ENCODE results near the gene PGAP2. TPM values are rescaled to one million over a fixed set of nuclear protein-coding genes. Genes with fewer than 3 reads are reported as not detected.

Gene PGAP2
- polyA plus RNA-seq, 1 donor (not counting 4 experiments of a cell fraction or from before 2014, with no cell fraction given), result 37.3 TPM

DNA sequence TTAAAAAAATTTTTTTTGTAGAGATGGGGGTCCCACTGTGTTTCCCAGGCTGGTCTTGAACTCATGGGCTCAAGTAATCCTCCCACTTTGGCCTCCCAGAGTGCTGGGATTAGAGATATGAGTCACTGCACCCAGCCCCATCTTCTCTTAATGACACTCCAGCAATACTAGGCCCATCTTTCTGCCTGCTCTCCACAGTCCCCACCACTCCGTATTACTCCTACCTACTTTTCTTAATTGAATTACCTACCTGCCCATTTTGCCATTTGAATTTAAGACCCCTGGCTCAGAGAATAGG is 45.1 kb downstream of the PGAP2 start:
- H3K27ac ChIP-seq (ENCODE audit: control insufficient read depth, insufficient read depth, low read length), result no peak overlapping the region
- no peaks in the 10 kb centered on the region for H3K27me3 ChIP-seq (ENCODE audit: control insufficient read depth, extremely low read depth, insufficient read depth, low read length)
- no peak overlapping the region for H3K4me2 ChIP-seq (ENCODE audit: control insufficient read depth, extremely low read depth, insufficient read depth, low read depth, low read length)
- no peak overlapping the region for H3K4me3 ChIP-seq (ENCODE audit: control insufficient read depth in 2 of 3, extremely low read depth in 1 of 3, insufficient read depth in 2 of 3, low read depth in 1 of 3, low read length in 3 of 3)
- H3K9ac ChIP-seq (ENCODE audit: control insufficient read depth, extremely low read depth, insufficient read depth, low read length), result no peak overlapping the region
- no peaks in the 10 kb centered on the region for H3K9me1 ChIP-seq (ENCODE audit: control insufficient read depth, extremely low read depth, insufficient read depth, low read length)
- no peaks in the 10 kb centered on the region for H3K36me3 ChIP-seq (ENCODE audit: control insufficient read depth in 2 of 2, extremely low read depth in 1 of 2, insufficient read depth in 2 of 2, low read length in 2 of 2)
- no peak overlapping the region for H2AFZ ChIP-seq (ENCODE audit: control insufficient read depth, low read length)
- no peak for DNase-seq (ENCODE audit: low read depth, low spot score)
- H3K79me2 ChIP-seq (ENCODE audit: control insufficient read depth, insufficient read depth, low read length), result peaks cover 29% of the 10 kb centered on the region
- dilution Hi-C loops (cut with MboI; ENCODE audit: extremely low pct_ligation_motif_present, low sequenced_read_pairs), result loop anchor here (25.0 kb wide), 1 partner anchor 209 kb away; no protein-coding TSS in a partner anchor
- no peak for FAIRE-seq
- TF ChIP-seq EZH2 (IDR thresholded peaks at IDR 0.05; ENCODE audit: low read length), result no peak
- TF ChIP-seq, protein P1, sequence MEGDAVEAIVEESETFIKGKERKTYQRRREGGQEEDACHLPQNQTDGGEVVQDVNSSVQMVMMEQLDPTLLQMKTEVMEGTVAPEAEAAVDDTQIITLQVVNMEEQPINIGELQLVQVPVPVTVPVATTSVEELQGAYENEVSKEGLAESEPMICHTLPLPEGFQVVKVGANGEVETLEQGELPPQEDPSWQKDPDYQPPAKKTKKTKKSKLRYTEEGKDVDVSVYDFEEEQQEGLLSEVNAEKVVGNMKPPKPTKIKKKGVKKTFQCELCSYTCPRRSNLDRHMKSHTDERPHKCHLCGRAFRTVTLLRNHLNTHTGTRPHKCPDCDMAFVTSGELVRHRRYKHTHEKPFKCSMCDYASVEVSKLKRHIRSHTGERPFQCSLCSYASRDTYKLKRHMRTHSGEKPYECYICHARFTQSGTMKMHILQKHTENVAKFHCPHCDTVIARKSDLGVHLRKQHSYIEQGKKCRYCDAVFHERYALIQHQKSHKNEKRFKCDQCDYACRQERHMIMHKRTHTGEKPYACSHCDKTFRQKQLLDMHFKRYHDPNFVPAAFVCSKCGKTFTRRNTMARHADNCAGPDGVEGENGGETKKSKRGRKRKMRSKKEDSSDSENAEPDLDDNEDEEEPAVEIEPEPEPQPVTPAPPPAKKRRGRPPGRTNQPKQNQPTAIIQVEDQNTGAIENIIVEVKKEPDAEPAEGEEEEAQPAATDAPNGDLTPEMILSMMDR (optimal IDR thresholded peaks at IDR 0.05 in 1 of 3, IDR thresholded peaks at IDR 0.05 in 1 of 3, conservative IDR thresholded peaks at IDR 0.05 in 1 of 3; ENCODE audit: extremely low read depth in 1 of 3, insufficient read depth in 2 of 3, low read length in 3 of 3), result no peak
- H3K4me1 ChIP-seq (ENCODE audit: control insufficient read depth, extremely low read depth, insufficient read depth, low read length), result peaks cover 27% of the 10 kb centered on the region
- no peaks in the 10 kb centered on the region for H3K9me3 ChIP-seq (ENCODE audit: control insufficient read depth, low read depth, low read length)
- H4K20me1 ChIP-seq (ENCODE audit: control insufficient read depth, extremely low read depth, insufficient read depth, low read length), result no peaks in the 10 kb centered on the region

DNA sequence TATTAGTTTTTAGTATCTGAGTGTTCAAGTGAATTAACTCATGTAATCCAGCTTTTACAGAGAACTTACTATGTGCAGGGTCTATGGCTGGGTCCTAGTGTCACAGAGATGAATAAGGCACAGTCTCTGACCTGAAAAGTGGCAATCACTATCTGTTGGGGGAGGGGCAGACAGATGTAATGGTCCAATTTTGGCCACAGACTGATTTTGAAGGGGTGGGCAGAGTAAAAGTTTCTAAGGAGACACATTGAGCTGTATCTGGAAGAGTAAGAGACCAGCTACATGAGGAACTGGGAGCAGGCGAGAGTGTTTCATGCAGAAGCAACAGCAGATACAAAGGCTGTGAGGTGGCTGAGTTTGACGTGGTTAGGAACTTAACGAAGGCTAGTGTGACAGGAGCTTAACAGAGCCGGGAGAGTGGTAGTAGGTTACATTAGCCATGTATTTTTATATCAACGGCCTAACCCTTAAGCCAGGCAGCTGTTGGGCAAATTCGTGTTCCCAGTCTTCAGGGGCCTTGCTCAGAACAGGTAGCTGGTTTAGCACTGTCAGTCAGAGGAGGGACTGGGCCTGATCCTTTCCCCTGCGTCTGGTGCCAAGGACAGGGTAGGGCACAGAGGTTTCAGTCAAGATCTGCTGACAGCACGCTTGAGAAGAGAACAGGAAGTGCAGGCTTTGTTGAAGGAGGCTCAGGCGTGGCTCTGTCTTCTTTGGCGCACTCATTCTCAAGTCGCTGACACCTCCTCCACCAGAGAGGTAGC is 45.7 kb downstream of the PGAP2 start:
- peak overlapping the region; percentile 85 for H3K27ac ChIP-seq (ENCODE audit: control insufficient read depth, insufficient read depth, low read length)
- H3K9me1 ChIP-seq (ENCODE audit: control insufficient read depth, extremely low read depth, insufficient read depth, low read length), result no peaks in the 10 kb centered on the region
- H3K36me3 ChIP-seq (ENCODE audit: control insufficient read depth in 2 of 2, extremely low read depth in 1 of 2, insufficient read depth in 2 of 2, low read length in 2 of 2), result no peaks in the 10 kb centered on the region
- peaks cover 35% of the 10 kb centered on the region for H3K79me2 ChIP-seq (ENCODE audit: control insufficient read depth, insufficient read depth, low read length)
- peak overlapping the region; percentile 83 for H3K4me2 ChIP-seq (ENCODE audit: control insufficient read depth, extremely low read depth, insufficient read depth, low read depth, low read length)
- no peaks in the 10 kb centered on the region for H3K27me3 ChIP-seq (ENCODE audit: control insufficient read depth, extremely low read depth, insufficient read depth, low read length)
- no peak for TF ChIP-seq EZH2 (IDR thresholded peaks at IDR 0.05; ENCODE audit: low read length)
- TF ChIP-seq, protein P1 (optimal IDR thresholded peaks at IDR 0.05 in 1 of 3, IDR thresholded peaks at IDR 0.05 in 1 of 3, conservative IDR thresholded peaks at IDR 0.05 in 1 of 3; ENCODE audit: extremely low read depth in 1 of 3, insufficient read depth in 2 of 3, low read length in 3 of 3), result no peak
- DNase-seq (ENCODE audit: low read depth, low spot score) (no peak), FAIRE-seq (peak; percentile 74)
- peak overlapping the region; percentile 97 for H2AFZ ChIP-seq (ENCODE audit: control insufficient read depth, low read length)
- no peaks in the 10 kb centered on the region for H3K9me3 ChIP-seq (ENCODE audit: control insufficient read depth, low read depth, low read length)
- H3K4me3 ChIP-seq (ENCODE audit: control insufficient read depth in 2 of 3, extremely low read depth in 1 of 3, insufficient read depth in 2 of 3, low read depth in 1 of 3, low read length in 3 of 3), result peak overlapping the region; percentile 77 to 91 (median 83)
- no peaks in the 10 kb centered on the region for H4K20me1 ChIP-seq (ENCODE audit: control insufficient read depth, extremely low read depth, insufficient read depth, low read length)
- dilution Hi-C loops (cut with MboI; ENCODE audit: extremely low pct_ligation_motif_present, low sequenced_read_pairs), result loop anchor here (25.0 kb wide), 1 partner anchor 208 kb away; no protein-coding TSS in a partner anchor
- peak overlapping the region; percentile 88 for H3K9ac ChIP-seq (ENCODE audit: control insufficient read depth, extremely low read depth, insufficient read depth, low read length)
- H3K4me1 ChIP-seq (ENCODE audit: control insufficient read depth, extremely low read depth, insufficient read depth, low read length), result peaks cover 32% of the 10 kb centered on the region
